GM12878 (cell line): ENCODE results near the gene CNTNAP5. TPM values are rescaled to one million over a fixed set of nuclear protein-coding genes. Genes with fewer than 3 reads are reported as not detected.

Experiments used
- ATAC-seq: fragments of 200-7000 bp; cut with Tn5 transposase; 3 replicates; pipeline ENCODE4 v1.9.1; 2020; ENCODE audit warnings: mild to moderate bottlenecking, moderate library complexity
- BruUV-seq: library from RNA; stranded (reverse); fragments of 400-500 nt; replicated peaks from 2 replicates; lab custom pipeline; 2021; lab: Mats Ljungman, UMichigan
- CTCF ChIA-PET: fragments of 300-600 bp; sonication (Branson Sonifier 250); formaldehyde crosslinking; extraction: SDS; loops from one replicate; lab custom pipeline; 2021; ENCODE audit warnings: inconsistent platforms; lab: Yijun Ruan, JAX
- POLR2A ChIA-PET: fragments of 350-600 bp; formaldehyde crosslinking; extraction: SDS; loops from one replicate; lab custom pipeline; 2021; ENCODE audit warnings: inconsistent platforms; lab: Charles Lee
- RAD21 ChIA-PET: fragments of 300-600 bp; sonication (Branson Sonifier 250); formaldehyde crosslinking; loops from one replicate; lab custom pipeline; 2023; ENCODE audit warnings: antibody characterized with exemption; ENCODE audit not compliant: unreplicated experiment; lab: Charles Lee
- SMC1A ChIA-PET: fragments of 300-600 bp; sonication (Branson Sonifier 250); formaldehyde crosslinking; loops from one replicate; lab custom pipeline; 2023; ENCODE audit not compliant: unreplicated experiment, uncharacterized antibody; lab: Charles Lee
- DNase-seq: peaks from one replicate; pipeline ENCODE4 v3.0.0-alpha.2; 2011; ENCODE audit warnings: low read depth, low spot score
- FAIRE-seq: peaks from 3 replicates; lab custom pipeline; 2011; peaks lifted over from hg19 to GRCh38; lab: Jason Lieb, UNC
- H2AFZ ChIP-seq: 2 replicates; pipeline ENCODE4 v1.6.0; 2011; ENCODE audit warnings: low read depth, low read length, control low read depth; ENCODE audit not compliant: control insufficient read depth
- H3K27ac ChIP-seq: 2 replicates; pipeline ENCODE4 v1.5.1; 2011; ENCODE audit warnings: control low read depth; ENCODE audit not compliant: control insufficient read depth, insufficient read depth
- H3K27me3 ChIP-seq, 2 experiments: replicated peaks in 1 of 2; 2 replicates each; pipeline versions ENCODE4 v1.6.0 to v1.6.1; 2011; ENCODE audit warnings: low read length in 1 of 2; ENCODE audit not compliant: control insufficient read depth in 2 of 2, insufficient read depth in 2 of 2
- H3K36me3 ChIP-seq, 2 experiments: 2 replicates each; pipeline ENCODE4 v1.5.1; 2011; ENCODE audit warnings: low read length in 1 of 2; ENCODE audit not compliant: control insufficient read depth in 2 of 2, insufficient read depth in 2 of 2
- H3K4me1 ChIP-seq: 2 replicates; pipeline ENCODE4 v1.6.1; 2011; ENCODE audit warnings: mild to moderate bottlenecking, low read length, moderate library complexity, mixed read lengths; ENCODE audit not compliant: control insufficient read depth, insufficient read depth
- H3K4me2 ChIP-seq: 2 replicates; pipeline ENCODE4 v1.6.0; 2011; ENCODE audit warnings: control low read depth; ENCODE audit not compliant: control insufficient read depth, insufficient read depth
- H3K4me3 ChIP-seq: fragments of 200-600 bp; sonication (generic); 2 replicates; pipeline ENCODE4 v1.5.1; 2016
- H3K79me2 ChIP-seq: 2 replicates; pipeline ENCODE4 v1.6.0; 2011; ENCODE audit warnings: low read length; ENCODE audit not compliant: control insufficient read depth, insufficient read depth
- H3K9ac ChIP-seq: 2 replicates; pipeline ENCODE4 v1.8.0; 2011; ENCODE audit warnings: low read length, control low read depth, mixed read lengths; ENCODE audit not compliant: control insufficient read depth, insufficient read depth
- H3K9me3 ChIP-seq: replicated peaks from 3 replicates; pipeline ENCODE4 v1.5.1; 2011; ENCODE audit warnings: mild to moderate bottlenecking, low read length; ENCODE audit not compliant: control insufficient read depth, insufficient read depth
- H4K20me1 ChIP-seq: 2 replicates; pipeline ENCODE4 v1.6.0; 2011; ENCODE audit not compliant: control insufficient read depth, insufficient read depth
- HDAC6 ChIP-seq: fragments of 200-600 bp; sonication (generic); IDR thresholded peaks from one replicate; pipeline ENCODE4 v1.8.0; 2017; ENCODE audit warnings: antibody characterized with exemption; ENCODE audit not compliant: unreplicated experiment
- IRF3 ChIP-seq: fragments of 450-650 bp; IDR thresholded peaks from 2 replicates; pipeline ENCODE4 v1.6.1; 2014; ENCODE audit warnings: mild to moderate bottlenecking
- POLR2AphosphoS5 ChIP-seq: IDR thresholded peaks from 2 replicates; pipeline ENCODE4 v1.6.1; 2011; ENCODE audit warnings: mild to moderate bottlenecking, low read length, inconsistent platforms
- RCOR1 ChIP-seq: conservative IDR thresholded peaks from 2 replicates; pipeline ENCODE4 v1.6.1; 2012; ENCODE audit warnings: low read depth, low read length, improper control_type of control experiment
- STAT3 ChIP-seq: IDR thresholded peaks from 2 replicates; pipeline ENCODE4 v1.6.1; 2011; ENCODE audit warnings: low read depth, low read length, improper control_type of control experiment
- TARDBP ChIP-seq: IDR thresholded peaks from 2 replicates; pipeline ENCODE4 v1.6.1; 2016; ENCODE audit warnings: borderline replicate concordance
- WGBS: methylation state at CpG from one replicate; pipeline ENCODE4 v1.1.6; 2016; ENCODE audit warnings: low lambda C conversion rate; ENCODE audit not compliant: insufficient replicate concordance, insufficient coverage; ENCODE audit errors: missing lambda C conversion rate; 5-methylcytosine and 5-hydroxymethylcytosine counted together
- in situ Hi-C: fragments of 300-500 bp; cut with MboI; formaldehyde crosslinking; loops from 9 replicates; pipeline ENCODE4 v1.14.3; 2018; ENCODE audit warnings: mixed read lengths
- intact Hi-C: fragments of 100-400 bp; cut with micrococcal nuclease; formaldehyde crosslinking; loops from one replicate; pipeline ENCODE4 v1.14.2; 2022; ENCODE audit not compliant: unreplicated experiment
- polyA plus RNA-seq, 11 experiments: library from polyadenylated mRNA; depleted of rRNA in 4 of 11; unstranded in 6 of 11; stranded (reverse) in 5 of 11; fragments of >200 nt; fragmentation: Nextera tagmentation in 4 of 11; fragmentation: Illumina TruSeq in 1 of 11; extraction: Ambion mirVana in 4 of 11; extraction: Trizol in 1 of 11; gene quantifications; 1 replicate in 1 of 11; 2 replicates in 10 of 11; pipeline versions ENCODE4 v1.2.1 to v1.2.3, GENCODE V29; 2011 to 2016; ENCODE audit warnings: inconsistent platforms in 2 of 11, missing spikeins in 2 of 11, low read depth in 1 of 11
- total RNA-seq, 4 experiments: library from RNA; depleted of rRNA in 3 of 4; stranded (reverse); fragments of >200 nt in 3 of 4; fragmentation: Illumina TruSeq in 1 of 4; extraction: Trizol in 1 of 4; gene quantifications; 2 replicates each; pipeline versions ENCODE4 v1.2.1 to v1.2.3, GENCODE V29; 2013 to 2021
- TF ChIP-seq, protein P1 (sequence below): fragments of 450-650 bp; IDR thresholded peaks from 2 replicates; pipeline ENCODE4 v1.6.1; 2017; ENCODE audit warnings: low read depth, mild to moderate bottlenecking, moderate library complexity
- TF ChIP-seq, protein P2 (sequence below): fragments of 450-650 bp; formaldehyde crosslinking; IDR thresholded peaks from 2 replicates; pipeline ENCODE4 v1.5.0; 2022; ENCODE audit warnings: mild to moderate bottlenecking, missing genetic modification characterization
- TF ChIP-seq, protein P3 (sequence below): fragments of 450-650 bp; IDR thresholded peaks from 2 replicates; pipeline ENCODE4 v1.6.1; 2018; ENCODE audit warnings: borderline replicate concordance, mild to moderate bottlenecking; ENCODE audit not compliant: partially characterized antibody
- TF ChIP-seq, protein P4 (sequence below): fragments of 450-650 bp; IDR thresholded peaks from 2 replicates; pipeline ENCODE4 v1.6.1; 2017; ENCODE audit warnings: mild to moderate bottlenecking, low read depth, inconsistent platforms; ENCODE audit not compliant: poor library complexity, severe bottlenecking

CNTNAP5 gene
- total and polyA plus RNA-seq, 10 of the 15 experiments (the other 5 are each of a cell fraction or from before 2014, with no cell fraction given): not detected

- DNase-seq: no peak
- RAD21 ChIA-PET: no interaction called here
- no TSS peak for BruUV-seq
- H3K27ac ChIP-seq: no peak overlapping the region
- WGBS: 54% methylated on average over 11 of the region's 11 CpGs
- H3K4me2 ChIP-seq: no peak overlapping the region
- no peak for ATAC-seq
- H4K20me1 ChIP-seq: no peaks in the 10 kb centered on the region
- CTCF ChIA-PET: interaction anchor here (0.6 kb wide), 1 partner anchor 13 kb away, joined by 3 read pairs; no protein-coding TSS in a partner anchor
- no peaks in the 10 kb centered on the region for H3K4me1 ChIP-seq
- H3K36me3 ChIP-seq: no peaks in the 10 kb centered on the region
- intact Hi-C loops: no loop called here
- H3K9me3 ChIP-seq: no peaks in the 10 kb centered on the region
- H3K79me2 ChIP-seq: no peaks in the 10 kb centered on the region
- no peak overlapping the region for H3K4me3 ChIP-seq
- SMC1A ChIA-PET: interaction anchor here (1.1 kb wide), 1 partner anchor 16 kb away, joined by 3 read pairs; no protein-coding TSS in a partner anchor
- no peak overlapping the region for H2AFZ ChIP-seq
- H3K27me3 ChIP-seq: no peaks in the 10 kb centered on the region
- no peak for FAIRE-seq
- H3K9ac ChIP-seq: no peak overlapping the region
- in situ Hi-C loops: no loop called here
- POLR2A ChIA-PET: no interaction called here
- TF ChIP-seq IRF3 (no peak), POLR2AphosphoS5 (no peak), STAT3 (no peak), HDAC6 (no peak), TARDBP (no peak), RCOR1 (no peak)
- TF ChIP-seq, protein P1, sequence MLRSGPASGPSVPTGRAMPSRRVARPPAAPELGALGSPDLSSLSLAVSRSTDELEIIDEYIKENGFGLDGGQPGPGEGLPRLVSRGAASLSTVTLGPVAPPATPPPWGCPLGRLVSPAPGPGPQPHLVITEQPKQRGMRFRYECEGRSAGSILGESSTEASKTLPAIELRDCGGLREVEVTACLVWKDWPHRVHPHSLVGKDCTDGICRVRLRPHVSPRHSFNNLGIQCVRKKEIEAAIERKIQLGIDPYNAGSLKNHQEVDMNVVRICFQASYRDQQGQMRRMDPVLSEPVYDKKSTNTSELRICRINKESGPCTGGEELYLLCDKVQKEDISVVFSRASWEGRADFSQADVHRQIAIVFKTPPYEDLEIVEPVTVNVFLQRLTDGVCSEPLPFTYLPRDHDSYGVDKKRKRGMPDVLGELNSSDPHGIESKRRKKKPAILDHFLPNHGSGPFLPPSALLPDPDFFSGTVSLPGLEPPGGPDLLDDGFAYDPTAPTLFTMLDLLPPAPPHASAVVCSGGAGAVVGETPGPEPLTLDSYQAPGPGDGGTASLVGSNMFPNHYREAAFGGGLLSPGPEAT: no peak
- TF ChIP-seq, protein P2, sequence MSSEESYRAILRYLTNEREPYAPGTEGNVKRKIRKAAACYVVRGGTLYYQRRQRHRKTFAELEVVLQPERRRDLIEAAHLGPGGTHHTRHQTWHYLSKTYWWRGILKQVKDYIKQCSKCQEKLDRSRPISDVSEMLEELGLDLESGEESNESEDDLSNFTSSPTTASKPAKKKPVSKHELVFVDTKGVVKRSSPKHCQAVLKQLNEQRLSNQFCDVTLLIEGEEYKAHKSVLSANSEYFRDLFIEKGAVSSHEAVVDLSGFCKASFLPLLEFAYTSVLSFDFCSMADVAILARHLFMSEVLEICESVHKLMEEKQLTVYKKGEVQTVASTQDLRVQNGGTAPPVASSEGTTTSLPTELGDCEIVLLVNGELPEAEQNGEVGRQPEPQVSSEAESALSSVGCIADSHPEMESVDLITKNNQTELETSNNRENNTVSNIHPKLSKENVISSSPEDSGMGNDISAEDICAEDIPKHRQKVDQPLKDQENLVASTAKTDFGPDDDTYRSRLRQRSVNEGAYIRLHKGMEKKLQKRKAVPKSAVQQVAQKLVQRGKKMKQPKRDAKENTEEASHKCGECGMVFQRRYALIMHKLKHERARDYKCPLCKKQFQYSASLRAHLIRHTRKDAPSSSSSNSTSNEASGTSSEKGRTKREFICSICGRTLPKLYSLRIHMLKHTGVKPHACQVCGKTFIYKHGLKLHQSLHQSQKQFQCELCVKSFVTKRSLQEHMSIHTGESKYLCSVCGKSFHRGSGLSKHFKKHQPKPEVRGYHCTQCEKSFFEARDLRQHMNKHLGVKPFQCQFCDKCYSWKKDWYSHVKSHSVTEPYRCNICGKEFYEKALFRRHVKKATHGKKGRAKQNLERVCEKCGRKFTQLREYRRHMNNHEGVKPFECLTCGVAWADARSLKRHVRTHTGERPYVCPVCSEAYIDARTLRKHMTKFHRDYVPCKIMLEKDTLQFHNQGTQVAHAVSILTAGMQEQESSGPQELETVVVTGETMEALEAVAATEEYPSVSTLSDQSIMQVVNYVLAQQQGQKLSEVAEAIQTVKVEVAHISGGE (CRISPR knock-in tag): no peak
- TF ChIP-seq, protein P3, sequence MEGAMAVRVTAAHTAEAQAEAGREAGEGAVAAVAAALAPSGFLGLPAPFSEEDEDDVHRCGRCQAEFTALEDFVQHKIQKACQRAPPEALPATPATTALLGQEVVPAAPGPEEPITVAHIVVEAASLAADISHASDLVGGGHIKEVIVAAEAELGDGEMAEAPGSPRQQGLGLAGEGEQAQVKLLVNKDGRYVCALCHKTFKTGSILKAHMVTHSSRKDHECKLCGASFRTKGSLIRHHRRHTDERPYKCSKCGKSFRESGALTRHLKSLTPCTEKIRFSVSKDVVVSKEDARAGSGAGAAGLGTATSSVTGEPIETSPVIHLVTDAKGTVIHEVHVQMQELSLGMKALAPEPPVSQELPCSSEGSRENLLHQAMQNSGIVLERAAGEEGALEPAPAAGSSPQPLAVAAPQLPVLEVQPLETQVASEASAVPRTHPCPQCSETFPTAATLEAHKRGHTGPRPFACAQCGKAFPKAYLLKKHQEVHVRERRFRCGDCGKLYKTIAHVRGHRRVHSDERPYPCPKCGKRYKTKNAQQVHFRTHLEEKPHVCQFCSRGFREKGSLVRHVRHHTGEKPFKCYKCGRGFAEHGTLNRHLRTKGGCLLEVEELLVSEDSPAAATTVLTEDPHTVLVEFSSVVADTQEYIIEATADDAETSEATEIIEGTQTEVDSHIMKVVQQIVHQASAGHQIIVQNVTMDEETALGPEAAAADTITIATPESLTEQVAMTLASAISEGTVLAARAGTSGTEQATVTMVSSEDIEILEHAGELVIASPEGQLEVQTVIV: no peak
- TF ChIP-seq, protein P4, sequence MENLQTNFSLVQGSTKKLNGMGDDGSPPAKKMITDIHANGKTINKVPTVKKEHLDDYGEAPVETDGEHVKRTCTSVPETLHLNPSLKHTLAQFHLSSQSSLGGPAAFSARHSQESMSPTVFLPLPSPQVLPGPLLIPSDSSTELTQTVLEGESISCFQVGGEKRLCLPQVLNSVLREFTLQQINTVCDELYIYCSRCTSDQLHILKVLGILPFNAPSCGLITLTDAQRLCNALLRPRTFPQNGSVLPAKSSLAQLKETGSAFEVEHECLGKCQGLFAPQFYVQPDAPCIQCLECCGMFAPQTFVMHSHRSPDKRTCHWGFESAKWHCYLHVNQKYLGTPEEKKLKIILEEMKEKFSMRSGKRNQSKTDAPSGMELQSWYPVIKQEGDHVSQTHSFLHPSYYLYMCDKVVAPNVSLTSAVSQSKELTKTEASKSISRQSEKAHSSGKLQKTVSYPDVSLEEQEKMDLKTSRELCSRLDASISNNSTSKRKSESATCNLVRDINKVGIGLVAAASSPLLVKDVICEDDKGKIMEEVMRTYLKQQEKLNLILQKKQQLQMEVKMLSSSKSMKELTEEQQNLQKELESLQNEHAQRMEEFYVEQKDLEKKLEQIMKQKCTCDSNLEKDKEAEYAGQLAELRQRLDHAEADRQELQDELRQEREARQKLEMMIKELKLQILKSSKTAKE: no peak
Observed at GRCh38 chr2:124814968-124815745, 790.1 kb downstream of the CNTNAP5 start.
